IMR-90 (cell line): ENCODE measurements around the gene RNH1.

Experiments
- POLR2A ChIP-seq: IDR thresholded peaks from 2 replicates; pipeline ENCODE4 v1.6.1; 2012; ENCODE audit warnings: mild to moderate bottlenecking, low read depth, low read length
- TF ChIP-seq, protein P1 (sequence below): fragments of 150-350 bp; IDR thresholded peaks from 2 replicates; pipeline ENCODE4 v1.6.1; 2016; ENCODE audit warnings: low read depth, mild to moderate bottlenecking, low read length, moderate library complexity, borderline replicate concordance
- TF ChIP-seq, protein P2 (sequence below): conservative IDR thresholded peaks from 2 replicates; pipeline ENCODE4 v1.5.1; 2012; ENCODE audit warnings: mild to moderate bottlenecking, low read depth, low read length, improper control_type of control experiment

DNA sequence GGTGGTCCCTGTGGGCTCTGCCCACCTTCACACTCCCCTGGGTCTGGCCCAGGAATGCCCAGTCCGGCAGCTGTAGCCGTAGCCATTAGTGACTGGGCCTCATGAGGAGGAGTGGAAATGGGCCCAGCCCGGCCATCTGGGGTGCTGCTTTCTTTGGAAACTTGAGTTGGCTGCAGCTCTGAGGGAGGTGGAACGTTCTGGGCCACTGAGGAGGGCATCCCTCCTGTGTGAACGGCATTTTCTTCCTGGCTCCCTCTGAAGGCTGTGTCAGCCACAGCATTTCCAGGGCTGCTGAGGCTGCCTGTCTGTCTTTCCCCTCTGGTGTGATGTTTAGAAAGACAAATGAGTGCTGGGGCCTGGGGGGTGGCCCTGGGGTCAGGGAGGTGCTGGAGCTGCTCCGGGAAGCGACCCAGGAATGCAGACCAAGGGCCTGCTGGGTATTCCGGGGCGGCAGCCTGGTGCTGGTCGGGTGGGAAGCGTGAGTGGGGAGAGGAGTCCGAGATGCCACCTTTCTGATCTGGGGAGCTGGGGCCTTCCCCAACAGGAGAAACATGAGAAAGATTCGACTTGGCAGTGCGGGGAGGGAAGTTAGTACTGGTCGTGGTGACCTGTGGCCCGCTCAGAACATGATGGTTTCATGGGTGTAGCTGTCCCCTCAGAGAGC, 29.9 kb downstream of the RNH1 start:
- TF ChIP-seq POLR2A, result no peak
- TF ChIP-seq, protein P1, sequence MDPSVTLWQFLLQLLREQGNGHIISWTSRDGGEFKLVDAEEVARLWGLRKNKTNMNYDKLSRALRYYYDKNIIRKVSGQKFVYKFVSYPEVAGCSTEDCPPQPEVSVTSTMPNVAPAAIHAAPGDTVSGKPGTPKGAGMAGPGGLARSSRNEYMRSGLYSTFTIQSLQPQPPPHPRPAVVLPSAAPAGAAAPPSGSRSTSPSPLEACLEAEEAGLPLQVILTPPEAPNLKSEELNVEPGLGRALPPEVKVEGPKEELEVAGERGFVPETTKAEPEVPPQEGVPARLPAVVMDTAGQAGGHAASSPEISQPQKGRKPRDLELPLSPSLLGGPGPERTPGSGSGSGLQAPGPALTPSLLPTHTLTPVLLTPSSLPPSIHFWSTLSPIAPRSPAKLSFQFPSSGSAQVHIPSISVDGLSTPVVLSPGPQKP, result no peak
- TF ChIP-seq, protein P2, sequence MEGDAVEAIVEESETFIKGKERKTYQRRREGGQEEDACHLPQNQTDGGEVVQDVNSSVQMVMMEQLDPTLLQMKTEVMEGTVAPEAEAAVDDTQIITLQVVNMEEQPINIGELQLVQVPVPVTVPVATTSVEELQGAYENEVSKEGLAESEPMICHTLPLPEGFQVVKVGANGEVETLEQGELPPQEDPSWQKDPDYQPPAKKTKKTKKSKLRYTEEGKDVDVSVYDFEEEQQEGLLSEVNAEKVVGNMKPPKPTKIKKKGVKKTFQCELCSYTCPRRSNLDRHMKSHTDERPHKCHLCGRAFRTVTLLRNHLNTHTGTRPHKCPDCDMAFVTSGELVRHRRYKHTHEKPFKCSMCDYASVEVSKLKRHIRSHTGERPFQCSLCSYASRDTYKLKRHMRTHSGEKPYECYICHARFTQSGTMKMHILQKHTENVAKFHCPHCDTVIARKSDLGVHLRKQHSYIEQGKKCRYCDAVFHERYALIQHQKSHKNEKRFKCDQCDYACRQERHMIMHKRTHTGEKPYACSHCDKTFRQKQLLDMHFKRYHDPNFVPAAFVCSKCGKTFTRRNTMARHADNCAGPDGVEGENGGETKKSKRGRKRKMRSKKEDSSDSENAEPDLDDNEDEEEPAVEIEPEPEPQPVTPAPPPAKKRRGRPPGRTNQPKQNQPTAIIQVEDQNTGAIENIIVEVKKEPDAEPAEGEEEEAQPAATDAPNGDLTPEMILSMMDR, result no peak
